Adrenal gland (tissue), 5 donors: ENCODE data around the gene PSAT1.
A peak's percentile ranks its signal among the peaks of the same experiment; 100 is the strongest.

Source experiments
- POLR2A ChIP-seq, 2 donors: fragments of 450-650 bp; IDR thresholded peaks; one replicate each; pipeline ENCODE4 v1.6.1; 2017; ENCODE audit warnings: antibody characterized with exemption in 2 of 2, mild to moderate bottlenecking in 2 of 2, moderate library complexity in 1 of 2
- TF ChIP-seq, protein P1 (sequence below), 6 experiments: fragments of 450-650 bp in 4 of 6; fragments of 200-600 bp in 2 of 6; sonication (generic) in 1 of 6; IDR thresholded peaks; 1 replicate in 5 of 6; 2 replicates in 1 of 6; pipeline versions ENCODE4 v1.5.1 to v1.8.0; 2016 to 2021; ENCODE audit warnings: antibody characterized with exemption in 6 of 6, mild to moderate bottlenecking in 2 of 6, moderate library complexity in 1 of 6
- donor health status: DM: no; HTN: no; CAD: no.

DNA sequence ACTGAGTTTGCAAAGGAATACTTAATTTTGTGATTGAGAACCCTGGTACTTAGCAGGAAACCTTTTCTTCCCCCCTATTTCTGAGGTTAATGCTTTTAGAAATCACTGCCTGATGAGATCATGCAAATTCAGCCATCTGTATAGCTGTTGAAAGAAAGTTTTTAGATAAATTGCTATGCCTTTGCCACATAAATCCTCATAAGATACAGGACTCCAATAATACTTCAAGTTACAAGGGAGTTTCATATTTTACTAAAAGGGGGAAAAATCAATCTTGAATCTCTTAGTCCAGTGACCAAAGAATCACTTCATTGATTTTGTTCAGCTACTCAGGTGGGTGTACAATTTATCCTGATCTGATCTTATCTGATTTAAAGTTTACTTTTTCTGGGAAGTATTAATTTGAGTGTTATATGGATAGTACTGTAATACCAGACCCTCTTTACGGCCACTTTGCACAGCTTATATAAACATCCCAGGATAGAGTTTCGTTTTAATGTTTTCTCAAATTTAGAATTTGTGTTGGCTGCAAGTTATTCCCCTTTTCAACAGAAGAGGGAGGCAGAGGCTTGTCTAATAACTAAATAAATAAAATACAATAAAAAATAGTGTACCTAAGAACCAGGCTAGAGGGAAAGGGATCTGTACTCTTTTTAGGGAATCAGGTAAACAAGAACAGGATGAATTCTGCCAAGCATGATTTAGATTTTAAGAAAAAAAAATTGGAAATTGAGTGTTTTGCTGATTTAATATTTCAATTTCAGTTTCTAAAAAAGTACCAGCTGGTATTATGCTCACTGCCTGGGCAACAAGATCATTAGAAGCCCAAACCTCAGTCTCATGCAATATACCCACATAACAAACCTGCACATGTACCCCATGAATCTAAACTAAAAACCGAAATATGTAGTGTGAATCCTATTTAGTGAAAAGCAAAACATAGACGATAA lies 69.1 kb downstream of the PSAT1 start:
- TF ChIP-seq POLR2A (IDR thresholded peaks at IDR 0.05), result no peak
- TF ChIP-seq, protein P1, sequence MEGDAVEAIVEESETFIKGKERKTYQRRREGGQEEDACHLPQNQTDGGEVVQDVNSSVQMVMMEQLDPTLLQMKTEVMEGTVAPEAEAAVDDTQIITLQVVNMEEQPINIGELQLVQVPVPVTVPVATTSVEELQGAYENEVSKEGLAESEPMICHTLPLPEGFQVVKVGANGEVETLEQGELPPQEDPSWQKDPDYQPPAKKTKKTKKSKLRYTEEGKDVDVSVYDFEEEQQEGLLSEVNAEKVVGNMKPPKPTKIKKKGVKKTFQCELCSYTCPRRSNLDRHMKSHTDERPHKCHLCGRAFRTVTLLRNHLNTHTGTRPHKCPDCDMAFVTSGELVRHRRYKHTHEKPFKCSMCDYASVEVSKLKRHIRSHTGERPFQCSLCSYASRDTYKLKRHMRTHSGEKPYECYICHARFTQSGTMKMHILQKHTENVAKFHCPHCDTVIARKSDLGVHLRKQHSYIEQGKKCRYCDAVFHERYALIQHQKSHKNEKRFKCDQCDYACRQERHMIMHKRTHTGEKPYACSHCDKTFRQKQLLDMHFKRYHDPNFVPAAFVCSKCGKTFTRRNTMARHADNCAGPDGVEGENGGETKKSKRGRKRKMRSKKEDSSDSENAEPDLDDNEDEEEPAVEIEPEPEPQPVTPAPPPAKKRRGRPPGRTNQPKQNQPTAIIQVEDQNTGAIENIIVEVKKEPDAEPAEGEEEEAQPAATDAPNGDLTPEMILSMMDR (IDR thresholded peaks at IDR 0.05), result peak; percentile 26 to 67 (median 52)
